Measurements from ENCODE around the gene FSIP1.

Gene FSIP1

GRCh38 chr15:39608185-39609139, 174.2 kb downstream of the FSIP1 start:
- no peak for TF ChIP-seq CTCF (IDR thresholded peaks at IDR 0.05; ENCODE audit: control insufficient read depth, extremely low read depth, insufficient read depth)

GRCh38 chr15:39605146-39605545, 177.5 kb downstream of the FSIP1 start:
- TF ChIP-seq CTCF (IDR thresholded peaks at IDR 0.05; ENCODE audit: control insufficient read depth, extremely low read depth, insufficient read depth), result no peak
- H3K4me3 ChIP-seq (ENCODE audit: low read depth, low read length), result no peak overlapping the region
- no peak for DNase-seq (ENCODE audit: low read depth)

More at GRCh38 chr15:39608185-39609139, 174.2 kb downstream of the FSIP1 start:
- no peak overlapping the region for H3K4me3 ChIP-seq (ENCODE audit: low read depth, low read length)
- DNase-seq (ENCODE audit: low read depth), result no peak

GRCh38 chr15:39602143-39602542, 180.5 kb downstream of the FSIP1 start:
- TF ChIP-seq CTCF (IDR thresholded peaks at IDR 0.05; ENCODE audit: control insufficient read depth, extremely low read depth, insufficient read depth), result no peak

GRCh38 chr15:39599871-39600270, 182.8 kb downstream of the FSIP1 start:
- DNase-seq (ENCODE audit: low read depth), result no peak
- TF ChIP-seq CTCF (IDR thresholded peaks at IDR 0.05; ENCODE audit: control insufficient read depth, extremely low read depth, insufficient read depth), result no peak
- no peak overlapping the region for H3K4me3 ChIP-seq (ENCODE audit: low read depth, low read length)

More at GRCh38 chr15:39602143-39602542, 180.5 kb downstream of the FSIP1 start:
- H3K4me3 ChIP-seq (ENCODE audit: low read depth, low read length), result no peak overlapping the region
- no peak for DNase-seq (ENCODE audit: low read depth)

- no peak for TF ChIP-seq CTCF (IDR thresholded peaks at IDR 0.05; ENCODE audit: control insufficient read depth, extremely low read depth, insufficient read depth)
- DNase-seq (ENCODE audit: low read depth), result no peak
- H3K4me3 ChIP-seq (ENCODE audit: low read depth, low read length), result no peak overlapping the region
Observed at GRCh38 chr15:39598958-39599845, 183.4 kb downstream of the FSIP1 start.

GRCh38 chr15:39598186-39598850, 184.3 kb downstream of the FSIP1 start:
- TF ChIP-seq CTCF (IDR thresholded peaks at IDR 0.05; ENCODE audit: control insufficient read depth, extremely low read depth, insufficient read depth), result no peak
- DNase-seq (ENCODE audit: low read depth), result peak; percentile 71
- H3K4me3 ChIP-seq (ENCODE audit: low read depth, low read length), result no peak overlapping the region

Data from LNCaP clone FGC (cell line).